Stimulated activated CD4-positive, alpha-beta T cell treated with anti-CD3 and anti-CD28 coated beads, Interleukin-12 subunit alpha, Interleukin-12 subunit beta, amount 100 ng/mL, for 48 hours (primary cell): Measurements from ENCODE around the gene HEXIM1.
"Not testable (repeated sequence)": the region's sequence is repeated elsewhere in the genome, so short reads cannot be mapped to it uniquely, and the experiment has no call there.

ENCODE experiments used
- DNase-seq, 3 donors: peaks; one replicate each; pipeline ENCODE4 v3.0.0-alpha.2; 2020; ENCODE audit warnings: low read depth in 2 of 3, low spot score in 1 of 3

HEXIM1 gene

GRCh38 chr17:45113424-45113754 is 34.9 kb upstream of the HEXIM1 start:
- DNase-seq = no peak

DNA sequence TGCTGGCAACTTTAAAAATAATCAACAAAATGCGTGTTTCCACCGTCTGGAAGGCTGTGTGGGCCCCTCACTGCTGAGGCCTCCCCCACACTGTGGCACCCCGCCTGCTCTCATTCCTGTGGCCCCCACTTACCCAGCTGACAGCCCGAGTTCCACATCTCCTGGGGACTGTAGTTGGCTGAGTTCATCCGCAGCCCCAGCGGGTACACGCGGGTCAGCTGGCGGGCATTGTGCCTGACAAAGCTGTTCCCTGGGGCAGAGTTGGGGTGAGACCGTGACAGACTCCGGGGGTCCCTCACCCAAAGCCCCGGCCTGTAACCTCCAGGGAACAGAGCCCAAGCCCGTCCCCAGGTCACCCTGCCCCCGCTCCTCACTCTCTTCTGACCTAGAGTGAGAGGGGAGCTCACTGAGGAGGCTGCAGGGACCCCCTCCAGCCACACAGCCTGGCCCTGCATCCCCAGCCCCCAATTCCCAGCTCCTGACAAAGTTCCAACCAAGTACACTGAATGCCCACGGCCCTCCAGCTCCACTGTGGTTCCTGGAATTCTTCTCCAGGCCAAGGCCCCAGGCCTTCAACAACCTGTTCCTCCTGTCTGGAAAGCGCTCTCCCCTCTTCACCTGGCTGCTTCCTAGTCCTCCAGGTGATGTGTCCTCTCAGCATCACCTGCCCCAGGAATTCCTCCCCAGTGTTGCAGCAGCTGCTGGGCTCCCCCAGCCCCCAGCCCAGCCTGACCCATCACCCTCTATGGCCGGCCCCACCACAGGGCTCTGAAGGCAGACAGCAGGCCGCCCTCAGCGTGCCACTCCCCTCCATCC is 34.0 kb upstream of the HEXIM1 start:
- DNase-seq = no peak

GRCh38 chr17:45115015-45115625 is 33.2 kb upstream of the HEXIM1 start:
- DNase-seq = no peak

- DNase-seq = no peak
Observed at GRCh38 chr17:45115871-45116270, 32.4 kb upstream of the HEXIM1 start.

- DNase-seq = no peak
Observed at GRCh38 chr17:45116434-45117016, 31.8 kb upstream of the HEXIM1 start.

- no peak for DNase-seq
Observed at GRCh38 chr17:45117334-45117733, 30.9 kb upstream of the HEXIM1 start.

DNA sequence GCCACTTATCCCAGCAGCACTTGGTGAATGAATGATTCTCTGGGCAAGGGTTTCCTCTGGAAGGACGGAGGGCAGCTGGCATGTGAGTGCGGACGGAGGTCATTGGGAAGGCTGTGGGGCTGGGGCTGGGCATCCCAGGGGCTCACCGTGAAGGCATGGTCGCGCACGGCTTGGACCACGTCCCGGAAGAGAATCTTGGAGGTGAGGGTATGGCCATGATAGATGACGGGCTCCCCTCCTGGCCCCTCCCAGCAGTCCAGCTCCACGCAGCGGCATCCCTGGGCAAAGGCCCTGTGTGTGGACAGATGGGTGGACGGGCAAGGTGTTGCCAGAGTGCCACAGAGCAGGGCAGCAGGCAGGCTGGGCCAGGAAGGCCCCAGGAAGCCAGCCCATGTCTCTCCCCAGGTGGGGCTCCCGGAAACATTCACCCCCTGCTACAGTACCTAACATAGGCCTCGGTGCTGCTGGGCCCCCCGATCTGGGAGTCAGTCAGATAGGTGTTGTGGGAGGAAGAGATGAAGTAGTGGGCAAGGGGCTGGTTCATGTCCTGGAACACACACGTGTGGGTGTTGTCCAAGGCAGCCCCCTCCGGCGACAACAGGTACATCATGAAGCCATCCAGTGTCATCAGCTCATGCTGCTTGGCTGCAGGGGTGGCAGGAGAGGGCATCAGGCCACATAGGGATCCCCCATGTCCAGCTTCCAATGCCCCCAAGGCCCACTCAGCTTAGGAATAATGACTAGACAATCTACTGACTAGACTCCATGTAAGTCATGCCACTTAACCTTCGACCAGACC is 30.2 kb upstream of the HEXIM1 start:
- DNase-seq = no peak

DNA sequence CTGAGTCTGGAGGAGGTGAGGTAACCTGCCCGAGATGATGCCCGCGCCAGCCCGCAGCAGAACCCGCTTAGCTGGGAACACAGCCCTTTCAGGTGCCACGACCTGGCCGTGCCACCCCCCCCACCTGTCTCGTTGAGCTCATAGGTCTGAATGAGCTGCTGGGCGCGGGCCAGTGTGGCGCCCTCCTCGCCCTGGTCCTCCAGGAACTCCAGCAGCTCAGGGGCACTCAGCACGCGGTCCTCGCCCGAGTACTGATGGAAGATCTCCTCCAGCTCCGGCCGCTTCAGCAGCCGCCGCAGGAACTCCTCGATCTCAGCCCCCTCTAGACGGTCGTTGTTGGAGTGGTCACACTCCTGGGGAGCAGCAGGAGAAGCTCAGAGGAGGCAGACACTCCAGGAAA is 29.6 kb upstream of the HEXIM1 start:
- DNase-seq = no peak

GRCh38 chr17:45119964-45120363 is 28.3 kb upstream of the HEXIM1 start:
- DNase-seq = no peak

DNA sequence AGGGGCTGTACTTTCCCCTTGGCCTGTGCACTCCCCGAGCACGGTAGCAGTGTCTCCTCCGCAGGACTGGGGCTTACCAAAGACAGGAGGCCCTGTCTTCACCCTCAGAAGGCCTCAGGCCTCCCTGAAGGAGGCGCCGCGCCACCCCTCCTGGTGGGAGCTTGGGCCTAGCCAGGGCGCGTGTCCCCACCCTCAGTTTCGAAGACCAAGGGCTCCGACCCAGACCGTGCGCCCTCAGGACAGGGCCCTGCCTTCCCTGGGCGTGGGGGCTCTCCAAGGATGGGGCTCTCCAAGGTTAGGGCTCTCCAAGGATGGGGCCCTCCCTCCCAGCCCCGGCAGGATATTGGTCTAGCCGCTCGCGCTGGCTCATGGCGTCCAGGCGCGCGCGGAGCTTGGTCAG is 27.7 kb upstream of the HEXIM1 start:
- DNase-seq = no peak

GRCh38 chr17:45121055-45121454 is 27.2 kb upstream of the HEXIM1 start:
- DNase-seq = no peak

DNA sequence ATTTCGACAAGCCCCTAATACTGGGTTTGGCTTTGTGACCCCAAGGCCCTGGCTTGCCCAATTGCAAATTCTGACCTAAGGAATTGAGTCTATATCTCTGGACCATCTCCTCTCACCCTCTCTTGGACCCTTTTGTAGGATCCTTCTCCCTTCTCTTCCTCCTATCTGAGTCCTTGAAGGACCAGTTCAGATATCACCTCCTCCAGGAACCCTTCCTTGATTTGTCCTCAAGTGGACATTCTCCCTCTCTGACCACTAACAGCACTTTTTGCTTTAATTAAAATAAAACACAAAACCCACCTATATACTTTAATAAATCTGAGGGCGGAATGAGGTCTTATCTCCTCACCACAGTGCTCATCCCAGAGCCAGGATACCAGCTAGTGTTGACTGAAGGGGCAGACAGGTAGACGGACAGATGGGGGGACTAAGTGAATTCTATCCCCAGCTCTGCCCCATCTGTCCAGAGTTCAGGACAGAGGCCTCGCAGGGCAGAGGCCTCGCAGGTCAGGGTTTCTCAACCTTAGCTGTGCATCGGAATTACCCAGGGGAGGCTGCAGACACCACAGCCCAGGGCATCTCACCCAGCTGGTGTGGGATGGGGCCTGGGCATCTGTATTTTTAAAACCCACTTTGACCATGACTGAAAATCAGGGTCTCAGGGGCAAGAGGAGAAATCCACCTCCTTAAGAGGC is 25.1 kb upstream of the HEXIM1 start:
- DNase-seq = no peak

DNA sequence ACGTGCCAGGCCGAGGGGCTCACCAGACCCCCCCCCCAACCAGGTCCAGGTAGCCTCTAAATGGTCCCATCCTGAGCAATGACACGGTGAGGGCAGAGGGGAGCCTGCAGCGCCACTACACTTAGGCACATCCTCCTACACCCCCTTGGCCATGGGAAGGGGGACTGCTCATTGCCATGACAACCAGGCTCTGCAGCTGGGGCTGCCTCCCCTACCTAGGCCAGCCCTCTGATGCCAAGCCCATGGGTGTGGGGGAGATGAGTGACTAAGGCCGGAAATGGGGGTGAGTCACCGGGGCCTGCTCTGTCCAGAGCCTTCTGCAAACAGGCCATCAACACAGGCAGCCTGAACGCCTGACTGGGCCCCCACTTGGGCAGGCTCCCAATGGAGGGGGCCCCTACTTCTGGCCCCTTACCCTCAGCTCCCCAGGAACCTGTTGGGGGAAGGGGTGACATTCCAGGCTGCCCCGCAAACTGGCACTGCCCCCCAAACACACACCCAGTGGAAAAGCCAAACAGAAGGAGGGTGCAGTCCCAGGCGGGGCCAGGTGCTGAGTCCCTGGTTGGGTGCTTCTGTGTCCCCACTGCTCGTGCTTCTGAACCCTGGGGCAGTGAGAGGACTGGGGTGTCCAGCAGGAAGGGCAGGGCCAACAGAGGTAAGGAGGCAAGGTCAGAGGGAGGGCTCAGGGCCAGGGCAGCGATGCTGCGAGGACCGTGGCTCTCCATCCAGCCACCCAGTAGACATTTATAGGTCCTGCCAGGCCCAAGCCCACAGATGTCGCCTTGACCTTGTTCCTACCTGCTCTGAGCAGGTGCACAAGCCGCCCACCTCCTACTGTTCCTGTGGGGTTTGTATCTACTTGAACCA is 24.1 kb upstream of the HEXIM1 start:
- DNase-seq = no peak

DNA sequence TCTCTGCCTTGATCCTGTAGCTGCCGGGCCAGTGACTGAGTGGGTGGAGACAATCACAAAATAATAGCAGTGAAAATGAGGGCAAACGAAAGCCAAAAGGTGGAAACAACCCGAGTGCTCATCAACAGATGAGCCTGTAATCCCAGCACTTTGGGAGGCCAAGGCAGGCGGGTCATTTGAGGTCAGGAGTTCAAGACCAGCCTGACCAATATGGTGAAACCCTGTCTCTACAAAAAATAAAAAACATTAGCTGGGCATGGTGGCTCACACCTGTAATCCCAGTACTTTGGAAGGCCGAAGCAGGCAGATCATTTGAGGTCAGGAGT is 23.5 kb upstream of the HEXIM1 start:
- not testable (repeated sequence) for DNase-seq

DNA sequence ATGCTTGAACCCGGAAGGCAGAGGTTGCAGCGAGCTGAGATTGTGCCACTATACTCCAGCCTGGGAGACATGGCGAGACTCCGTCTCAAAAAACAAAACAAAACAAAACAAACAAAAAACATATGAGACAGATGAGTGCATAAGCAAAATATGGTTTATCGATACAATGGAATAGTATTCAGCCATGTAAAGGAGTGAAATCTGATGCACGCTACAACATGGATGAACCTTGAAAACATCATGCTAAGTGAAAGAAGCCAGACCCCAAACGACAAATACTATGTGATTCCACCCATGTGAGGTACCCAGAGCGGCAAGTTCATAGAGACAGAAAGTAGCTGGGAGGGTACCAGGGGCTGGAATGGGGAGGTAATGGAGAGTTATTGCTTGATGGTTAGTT is 22.8 kb upstream of the HEXIM1 start:
- no peak for DNase-seq

DNA sequence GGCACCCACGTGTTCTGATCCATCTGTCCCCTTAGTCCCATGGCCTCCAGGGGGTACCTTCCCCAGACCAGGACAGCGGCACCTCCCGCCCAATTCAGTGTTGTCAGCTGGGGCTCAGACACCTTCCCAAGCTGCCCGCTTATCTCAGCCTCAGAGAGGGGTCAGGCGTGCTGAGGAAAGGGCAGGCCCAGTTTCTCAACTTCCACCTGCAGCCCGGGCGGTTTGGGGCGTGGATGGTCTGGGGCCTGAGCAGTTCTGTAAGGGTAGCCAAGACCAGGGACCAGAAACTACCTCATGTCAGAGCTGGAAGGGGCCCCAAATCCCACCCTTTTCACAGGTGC is 21.1 kb upstream of the HEXIM1 start:
- DNase-seq = no peak

DNA sequence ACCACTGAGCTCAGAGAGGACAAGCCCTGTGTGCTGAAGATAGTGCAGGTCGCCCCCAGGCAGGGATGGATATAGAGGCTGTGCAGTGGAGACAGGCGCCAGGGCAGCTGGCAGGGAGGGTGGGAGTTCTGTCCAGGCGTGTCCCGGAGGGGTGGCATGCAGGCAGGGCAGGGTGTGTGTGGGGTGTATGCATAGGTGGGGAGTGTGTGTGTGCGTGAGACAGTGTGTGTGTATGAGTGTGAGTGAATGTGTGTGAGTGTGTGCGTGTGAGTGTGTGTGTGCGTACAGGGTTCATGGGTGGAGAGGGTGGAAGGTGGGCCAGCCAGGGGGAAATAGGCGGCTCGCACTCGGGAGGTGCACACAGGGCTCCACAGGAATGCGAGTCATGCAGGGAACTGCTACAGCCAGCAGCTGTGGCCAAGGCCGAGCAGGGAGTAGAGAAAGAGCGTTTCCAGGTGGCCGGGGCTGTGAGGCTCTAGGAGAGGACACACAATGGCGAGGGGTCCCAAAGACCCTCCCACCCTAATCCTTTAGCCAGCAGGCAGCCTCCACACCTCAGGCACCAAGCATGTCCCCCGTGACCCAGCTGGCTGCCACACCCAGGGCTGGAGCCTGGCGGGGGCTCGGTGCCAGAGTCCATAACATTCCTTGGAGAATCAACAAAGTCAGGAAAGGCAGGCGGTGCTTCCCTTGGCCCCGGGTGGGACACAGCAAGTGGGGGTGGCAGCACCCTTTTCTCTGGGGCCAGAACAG is 20.6 kb upstream of the HEXIM1 start:
- DNase-seq = no peak

DNA sequence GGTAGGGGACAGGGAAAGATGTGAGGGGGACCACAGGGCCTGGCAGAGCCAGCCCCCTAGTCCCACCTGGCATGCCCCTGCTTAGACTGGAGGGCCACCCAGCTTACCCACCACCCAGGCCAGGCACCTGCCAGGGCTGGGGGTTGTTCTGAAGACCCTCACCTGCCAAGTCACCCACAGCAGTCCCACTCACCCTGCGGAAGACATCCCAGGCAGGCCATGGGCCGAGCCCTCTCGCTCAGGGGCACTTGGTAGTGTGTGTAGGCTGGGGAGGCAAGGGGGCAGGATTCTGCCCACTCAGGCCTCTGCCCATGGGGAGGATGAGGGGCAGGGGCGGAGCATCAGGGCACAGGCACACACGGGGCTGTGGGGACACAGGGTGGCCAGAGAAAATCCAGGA is 19.9 kb upstream of the HEXIM1 start:
- no peak for DNase-seq

GRCh38 chr17:45128989-45129388 is 19.3 kb upstream of the HEXIM1 start:
- no peak for DNase-seq

GRCh38 chr17:45129426-45129939 is 18.8 kb upstream of the HEXIM1 start:
- DNase-seq = no peak
